Activated T-cell treated with anti-CD3 and anti-CD28 coated beads, Interleukin-2, amount 50 U/mL, for 4 hours (primary cell): ENCODE results near the gene S100A10. TPM values are rescaled to one million over a fixed set of nuclear protein-coding genes. Genes with fewer than 3 reads are reported as not detected.

Experiments
- ATAC-seq, 2 donors: fragments of 200-7000 bp; cut with Tn5 transposase; one replicate each; pipeline ENCODE4 v1.10.0; 2021
- DNase-seq: peaks from one replicate; pipeline ENCODE4 v3.0.0-alpha.2; 2020
- H3K27me3 Mint-ChIP-seq: one replicate; pipeline ENCODE4 v1.8.0; 2021; ENCODE audit warnings: low read depth, mixed read lengths
- H3K36me3 Mint-ChIP-seq: one replicate; pipeline ENCODE4 v1.8.0; 2022; ENCODE audit warnings: mixed read lengths; ENCODE audit not compliant: insufficient read depth
- H3K4me1 Mint-ChIP-seq: one replicate; pipeline ENCODE4 v1.8.0; 2021; ENCODE audit warnings: low read depth, mixed read lengths
- H3K4me3 Mint-ChIP-seq: one replicate; pipeline ENCODE4 v1.8.0; 2021; ENCODE audit warnings: mild to moderate bottlenecking, moderate library complexity, mixed read lengths
- H3K9me3 Mint-ChIP-seq: one replicate; pipeline ENCODE4 v1.8.0; 2021; ENCODE audit warnings: mixed read lengths
- total RNA-seq, 3 donors: library from RNA; stranded (reverse); gene quantifications; one replicate each; pipeline ENCODE4 v1.2.1, GENCODE V29; 2021

Gene S100A10
- total RNA-seq, 3 donors from 2014 or later = 92.6 to 113 (median 106) TPM

- H3K4me1 Mint-ChIP-seq = peaks cover 26% of the 10 kb centered on the region
- no peaks in the 10 kb centered on the region for H3K9me3 Mint-ChIP-seq
- H3K36me3 Mint-ChIP-seq = no peaks in the 10 kb centered on the region
- no peaks in the 10 kb centered on the region for H3K27me3 Mint-ChIP-seq
- no peak overlapping the region for H3K4me3 Mint-ChIP-seq
- DNase-seq (no peak), ATAC-seq (no peak)
Measured at GRCh38 chr1:151949371-151950193, 44.1 kb downstream of the S100A10 start.

- no peak for ATAC-seq
- peaks cover 34% of the 10 kb centered on the region for H3K4me1 Mint-ChIP-seq
- DNase-seq = no peak
- no peaks in the 10 kb centered on the region for H3K27me3 Mint-ChIP-seq
- H3K36me3 Mint-ChIP-seq = no peaks in the 10 kb centered on the region
- no peaks in the 10 kb centered on the region for H3K9me3 Mint-ChIP-seq
- H3K4me3 Mint-ChIP-seq = no peak overlapping the region
Measured at GRCh38 chr1:151948506-151948905, 45.2 kb downstream of the S100A10 start.

GRCh38 chr1:151947140-151947539 is 46.5 kb downstream of the S100A10 start:
- no peak for ATAC-seq
- peaks cover 40% of the 10 kb centered on the region for H3K4me1 Mint-ChIP-seq
- H3K9me3 Mint-ChIP-seq = no peaks in the 10 kb centered on the region
- H3K27me3 Mint-ChIP-seq = no peaks in the 10 kb centered on the region
- H3K4me3 Mint-ChIP-seq = no peak overlapping the region
- H3K36me3 Mint-ChIP-seq = no peaks in the 10 kb centered on the region
- DNase-seq = no peak

GRCh38 chr1:151945725-151946722 is 47.6 kb downstream of the S100A10 start:
- Mint-ChIP-seq H3K4me3 (peak overlapping the region; percentile 37), H3K36me3 (no peaks in the 10 kb centered on the region), H3K4me1 (peaks cover 51% of the 10 kb centered on the region), H3K27me3 (peaks cover 2% of the 10 kb centered on the region), H3K9me3 (no peaks in the 10 kb centered on the region)
- ATAC-seq = peak; percentile 74 to 78
- peak; percentile 68 for DNase-seq

- DNase-seq (no peak), ATAC-seq (no peak)
- H3K36me3 Mint-ChIP-seq = no peaks in the 10 kb centered on the region
- peak overlapping the region; percentile 14 for H3K4me3 Mint-ChIP-seq
- H3K9me3 Mint-ChIP-seq = no peaks in the 10 kb centered on the region
- H3K4me1 Mint-ChIP-seq = peaks cover 60% of the 10 kb centered on the region
- H3K27me3 Mint-ChIP-seq = peaks cover 2% of the 10 kb centered on the region
Measured at GRCh38 chr1:151944857-151945575, 48.6 kb downstream of the S100A10 start.

GRCh38 chr1:151944126-151944856 is 49.4 kb downstream of the S100A10 start:
- peaks cover 60% of the 10 kb centered on the region for H3K4me1 Mint-ChIP-seq
- H3K4me3 Mint-ChIP-seq = no peak overlapping the region
- H3K27me3 Mint-ChIP-seq = peaks cover 2% of the 10 kb centered on the region
- DNase-seq (no peak), ATAC-seq (no peak)
- no peaks in the 10 kb centered on the region for H3K9me3 Mint-ChIP-seq
- H3K36me3 Mint-ChIP-seq = no peaks in the 10 kb centered on the region

GRCh38 chr1:151943591-151943990 is 50.1 kb downstream of the S100A10 start:
- H3K4me1 Mint-ChIP-seq = peaks cover 58% of the 10 kb centered on the region
- no peak for ATAC-seq

GRCh38 chr1:151942882-151943281 is 50.8 kb downstream of the S100A10 start:
- Mint-ChIP-seq H3K4me3 (no peak overlapping the region), H3K9me3 (no peaks in the 10 kb centered on the region), H3K4me1 (peaks cover 58% of the 10 kb centered on the region), H3K36me3 (no peaks in the 10 kb centered on the region), H3K27me3 (peaks cover 2% of the 10 kb centered on the region)
- ATAC-seq (no peak), DNase-seq (no peak)

More at GRCh38 chr1:151943591-151943990, 50.1 kb downstream of the S100A10 start:
- Mint-ChIP-seq H3K27me3 (peaks cover 2% of the 10 kb centered on the region), H3K4me3 (no peak overlapping the region), H3K9me3 (no peaks in the 10 kb centered on the region), H3K36me3 (no peaks in the 10 kb centered on the region)
- no peak for DNase-seq

GRCh38 chr1:151940541-151940940 is 53.1 kb downstream of the S100A10 start:
- H3K27me3 Mint-ChIP-seq = peaks cover 4% of the 10 kb centered on the region
- DNase-seq = no peak
- ATAC-seq = no peak
- peaks cover 42% of the 10 kb centered on the region for H3K4me1 Mint-ChIP-seq
- no peak overlapping the region for H3K4me3 Mint-ChIP-seq
- no peaks in the 10 kb centered on the region for H3K9me3 Mint-ChIP-seq
- H3K36me3 Mint-ChIP-seq = no peaks in the 10 kb centered on the region

GRCh38 chr1:151939779-151940178 is 53.9 kb downstream of the S100A10 start:
- H3K9me3 Mint-ChIP-seq = no peaks in the 10 kb centered on the region
- peaks cover 35% of the 10 kb centered on the region for H3K4me1 Mint-ChIP-seq
- H3K4me3 Mint-ChIP-seq = no peak overlapping the region
- H3K36me3 Mint-ChIP-seq = no peaks in the 10 kb centered on the region
- peaks cover 4% of the 10 kb centered on the region for H3K27me3 Mint-ChIP-seq
- DNase-seq = no peak
- ATAC-seq = no peak

- no peaks in the 10 kb centered on the region for H3K9me3 Mint-ChIP-seq
- peaks cover 29% of the 10 kb centered on the region for H3K4me1 Mint-ChIP-seq
- DNase-seq (no peak), ATAC-seq (no peak)
- H3K4me3 Mint-ChIP-seq = no peak overlapping the region
- peaks cover 4% of the 10 kb centered on the region for H3K27me3 Mint-ChIP-seq
- H3K36me3 Mint-ChIP-seq = no peaks in the 10 kb centered on the region
Measured at GRCh38 chr1:151939141-151939540, 54.5 kb downstream of the S100A10 start.

GRCh38 chr1:151936653-151937052 is 57.0 kb downstream of the S100A10 start:
- no peak for DNase-seq
- H3K9me3 Mint-ChIP-seq = no peaks in the 10 kb centered on the region
- H3K36me3 Mint-ChIP-seq = no peaks in the 10 kb centered on the region
- no peak for ATAC-seq
- H3K4me1 Mint-ChIP-seq = peaks cover 17% of the 10 kb centered on the region
- no peak overlapping the region for H3K4me3 Mint-ChIP-seq
- peaks cover 4% of the 10 kb centered on the region for H3K27me3 Mint-ChIP-seq

GRCh38 chr1:151935894-151936602 is 57.6 kb downstream of the S100A10 start:
- DNase-seq (no peak), ATAC-seq (no peak)
- H3K4me3 Mint-ChIP-seq = no peak overlapping the region
- no peaks in the 10 kb centered on the region for H3K36me3 Mint-ChIP-seq
- H3K27me3 Mint-ChIP-seq = peaks cover 2% of the 10 kb centered on the region
- peaks cover 11% of the 10 kb centered on the region for H3K4me1 Mint-ChIP-seq
- H3K9me3 Mint-ChIP-seq = no peaks in the 10 kb centered on the region
